T follicular helper cell (primary cell): ENCODE data around the gene TMEFF1.

Source experiments
- DNase-seq: peaks from one replicate; pipeline ENCODE4 v3.0.0-alpha.2; 2020; ENCODE audit warnings: low read depth

Gene TMEFF1

DNA sequence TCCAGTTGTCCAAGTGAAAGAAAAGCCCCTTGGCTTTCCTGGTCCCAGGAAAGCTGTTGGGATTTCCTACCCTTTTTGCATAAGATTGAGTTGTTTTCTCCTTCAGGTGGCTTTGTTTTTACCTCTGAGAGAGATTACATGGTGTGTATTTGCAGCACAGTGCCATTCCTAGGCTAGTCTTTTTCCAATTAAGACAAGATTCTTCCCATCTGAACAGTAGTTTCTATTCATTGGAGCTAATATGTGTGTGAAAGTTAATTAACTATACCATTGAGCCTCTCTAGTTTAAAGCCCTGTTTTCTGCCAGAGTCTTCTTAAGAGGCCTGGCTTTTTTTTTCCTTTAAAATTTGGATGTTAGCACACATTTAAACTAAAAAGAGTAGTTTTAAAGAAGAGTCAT lies 25.9 kb upstream of the TMEFF1 start:
- no peak for DNase-seq

GRCh38 chr9:100448266-100448665 lies 24.7 kb upstream of the TMEFF1 start:
- DNase-seq: no peak

- no peak for DNase-seq
Observed at GRCh38 chr9:100449420-100449819, 23.5 kb upstream of the TMEFF1 start.

DNA sequence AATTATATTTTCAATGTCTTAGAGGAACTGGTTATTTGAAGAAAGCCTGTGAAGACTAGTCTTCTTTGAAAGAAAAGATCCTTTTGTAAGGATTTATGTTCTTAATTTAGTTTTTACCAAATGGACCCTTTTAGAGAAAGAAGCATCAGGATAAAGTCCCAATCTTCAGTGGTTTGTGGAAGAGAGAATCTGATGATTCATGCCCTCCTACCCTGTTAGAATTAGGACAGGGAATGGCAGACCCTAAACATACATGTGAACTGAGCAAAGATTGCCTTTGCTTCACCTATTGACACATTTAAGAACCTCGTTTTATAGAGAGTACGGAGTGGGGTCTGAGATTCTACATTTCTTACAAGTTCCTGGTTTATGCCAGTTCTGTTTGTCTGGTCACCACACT lies 20.1 kb upstream of the TMEFF1 start:
- no peak for DNase-seq

GRCh38 chr9:100455470-100455869 lies 17.5 kb upstream of the TMEFF1 start:
- DNase-seq: no peak

DNA sequence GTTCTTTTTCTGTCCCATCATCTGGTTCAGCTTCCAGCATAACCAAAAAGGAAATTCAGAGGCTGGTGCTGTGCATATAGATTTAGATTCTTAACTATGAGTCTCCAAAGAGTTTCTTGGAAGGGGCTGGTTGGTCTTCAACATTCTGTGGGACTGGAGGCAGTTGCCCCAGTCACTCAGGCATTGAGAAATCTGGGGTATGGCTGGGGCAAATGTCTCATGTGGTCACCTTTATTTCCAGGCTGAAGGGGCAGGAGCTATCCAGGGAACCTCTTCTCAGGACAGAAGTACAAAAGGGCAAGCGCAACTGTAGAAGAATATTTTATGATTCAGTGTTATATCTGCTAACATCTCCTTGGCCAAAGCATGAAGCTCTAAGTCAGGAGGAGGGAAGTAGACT lies 15.4 kb upstream of the TMEFF1 start:
- DNase-seq: no peak

DNA sequence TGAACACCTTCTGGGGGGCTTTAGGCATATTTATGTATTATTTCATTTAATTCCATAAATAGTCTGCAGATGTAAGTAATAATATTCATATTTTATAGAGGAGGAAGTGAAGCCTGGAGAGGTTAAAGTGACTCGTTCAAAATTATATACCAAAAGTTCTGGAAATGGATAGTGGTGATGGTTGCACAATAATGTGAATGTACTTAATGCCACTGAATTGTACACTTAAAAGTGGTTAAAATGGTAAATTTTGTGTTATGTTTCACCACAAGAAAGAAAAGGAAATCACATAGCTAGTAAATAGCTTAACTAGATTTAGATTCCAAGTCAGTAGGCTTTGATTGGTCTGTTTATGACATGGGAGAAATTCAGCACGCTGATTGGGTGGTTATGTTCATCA lies 13.0 kb upstream of the TMEFF1 start:
- no peak for DNase-seq

GRCh38 chr9:100465274-100465673 lies 7.7 kb upstream of the TMEFF1 start:
- no peak for DNase-seq

DNA sequence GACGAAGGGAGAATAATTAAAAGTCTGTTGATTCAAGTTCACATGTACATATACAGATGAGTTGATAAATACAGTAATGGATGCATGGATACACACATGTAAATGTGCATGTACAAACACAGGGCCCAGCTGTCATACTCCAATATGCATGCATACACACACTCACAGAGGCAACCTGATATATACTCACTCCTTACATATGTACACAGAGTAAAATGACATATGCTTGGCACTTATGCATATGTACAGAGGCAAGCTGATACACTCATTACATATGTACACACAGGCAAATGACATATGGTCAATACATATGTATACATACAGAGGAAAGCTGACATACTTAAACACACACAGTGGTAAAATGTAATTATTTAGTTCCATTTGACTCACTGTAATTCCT lies 7.2 kb upstream of the TMEFF1 start:
- DNase-seq: no peak

GRCh38 chr9:100466171-100466828 lies 6.6 kb upstream of the TMEFF1 start:
- DNase-seq: no peak

- DNase-seq: no peak
Observed at GRCh38 chr9:100466829-100467221, 6.1 kb upstream of the TMEFF1 start.

- no peak for DNase-seq
Observed at GRCh38 chr9:100468041-100468440, 4.9 kb upstream of the TMEFF1 start.

- no peak for DNase-seq
Observed at GRCh38 chr9:100472268-100472667, 681 bp upstream of the TMEFF1 start.

DNA sequence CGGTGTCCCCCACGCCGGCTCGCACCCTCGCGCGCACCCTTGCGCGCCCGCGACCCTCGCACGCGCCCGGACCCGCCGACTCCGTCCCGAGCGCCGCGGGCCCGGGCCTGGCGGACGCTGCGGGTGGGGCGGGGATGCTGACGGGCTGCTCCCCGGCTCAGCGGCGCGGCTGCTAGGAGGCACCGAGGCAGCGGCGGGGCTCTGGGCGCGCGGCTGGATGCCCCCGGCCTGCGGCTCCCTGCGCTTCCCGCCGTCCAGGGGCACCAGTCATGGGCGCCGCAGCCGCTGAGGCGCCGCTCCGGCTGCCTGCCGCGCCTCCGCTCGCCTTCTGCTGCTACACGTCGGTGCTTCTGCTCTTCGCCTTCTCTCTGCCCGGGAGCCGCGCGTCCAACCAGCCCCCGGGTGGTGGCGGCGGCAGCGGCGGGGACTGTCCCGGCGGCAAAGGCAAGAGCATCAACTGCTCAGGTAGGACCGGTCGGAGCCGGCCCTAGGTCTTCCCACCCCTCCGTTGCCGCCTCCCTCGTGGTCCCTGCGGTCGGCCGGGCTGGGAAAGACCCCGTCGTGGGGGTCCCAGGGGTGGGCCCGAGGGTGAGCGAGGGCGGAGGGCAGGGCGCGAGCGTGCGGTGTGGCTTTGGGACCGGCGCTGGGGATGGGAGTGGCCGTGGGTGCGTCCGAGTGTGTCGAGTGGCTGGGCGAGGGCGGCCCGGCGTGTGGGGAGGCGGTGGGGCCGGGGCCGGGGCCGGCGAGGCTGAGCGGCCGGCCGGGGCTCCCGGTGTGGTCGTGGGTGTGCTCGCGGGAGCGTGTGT lies 530 bp downstream of the TMEFF1 start:
- DNase-seq: peak; percentile 2

DNA sequence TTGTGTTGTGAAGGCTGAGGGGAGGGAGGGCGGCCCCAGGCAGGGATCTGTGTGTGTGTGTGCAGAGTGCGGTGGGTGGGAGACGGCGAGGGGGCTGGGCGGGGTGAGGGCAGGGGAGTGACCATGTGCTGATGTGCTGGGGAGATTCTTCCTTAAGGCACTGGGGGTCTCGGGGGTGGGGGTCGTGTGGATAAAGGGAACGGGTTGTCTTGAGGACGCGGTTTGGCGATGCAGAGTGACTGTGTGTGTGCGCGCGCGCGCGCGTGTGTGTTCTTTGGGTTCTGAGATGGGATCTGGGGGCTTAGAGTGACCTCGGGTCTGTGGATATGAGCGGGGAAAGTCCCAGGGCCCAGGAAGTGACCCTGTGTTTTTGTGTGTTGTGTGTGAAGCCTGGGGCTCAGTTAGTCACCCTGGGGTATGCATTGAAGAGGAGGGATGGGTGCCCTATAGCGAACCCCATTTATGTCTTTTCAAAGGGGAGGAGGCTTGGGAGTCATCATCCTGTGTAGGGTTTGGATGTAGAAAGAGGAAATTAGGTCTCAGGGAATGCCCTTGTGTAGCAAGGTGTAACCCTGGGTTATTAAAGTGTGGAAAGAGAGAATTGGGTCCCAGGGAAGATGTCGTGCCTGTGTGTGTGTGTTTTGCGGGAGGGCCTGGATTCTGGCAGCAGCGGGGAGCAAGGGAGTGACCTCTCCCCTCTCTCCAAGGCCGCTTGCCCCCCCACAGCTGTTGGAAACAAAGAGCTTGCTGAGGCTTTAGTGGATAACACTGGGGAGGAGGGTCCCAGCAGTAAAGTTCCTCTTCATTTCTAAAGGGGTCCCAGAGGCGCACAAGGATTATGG lies 1.4 kb downstream of the TMEFF1 start:
- no peak for DNase-seq

DNA sequence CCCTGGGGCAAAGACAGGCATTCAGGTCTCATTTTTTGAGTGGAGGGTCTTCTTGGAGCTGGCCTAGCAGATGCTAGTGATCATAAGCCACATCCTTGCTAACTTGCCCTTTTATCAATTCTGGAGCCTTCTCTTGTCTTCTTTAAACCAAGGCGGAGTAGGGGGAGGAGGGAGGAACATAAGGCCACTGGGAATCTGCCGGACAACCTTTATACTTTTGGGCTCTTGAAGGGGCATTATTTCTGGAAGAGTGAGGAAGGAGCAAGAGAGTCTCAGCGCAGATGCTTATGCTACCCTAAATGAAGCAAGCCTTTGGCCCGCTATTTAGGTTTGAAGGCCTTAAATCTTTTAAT lies 2.0 kb downstream of the TMEFF1 start:
- DNase-seq: no peak

DNA sequence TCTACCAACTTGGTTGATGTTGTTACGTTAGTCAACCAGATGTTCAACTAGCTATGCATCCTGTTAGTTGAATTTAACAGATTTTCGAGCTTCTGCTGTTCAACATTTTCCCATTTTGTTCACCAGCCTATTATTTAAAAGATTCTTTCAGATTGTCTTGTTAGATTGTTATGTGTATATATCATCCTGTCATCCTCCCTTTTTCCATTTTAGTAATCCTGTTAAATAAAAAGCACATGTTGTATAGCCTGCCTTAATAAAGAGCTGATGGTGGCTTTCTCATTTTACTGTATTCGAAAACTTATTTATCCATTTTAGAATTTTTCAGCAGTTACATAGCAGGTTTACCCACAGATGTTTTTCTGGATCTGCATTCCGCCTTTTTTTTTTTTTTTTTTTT lies 4.3 kb downstream of the TMEFF1 start:
- no peak for DNase-seq

DNA sequence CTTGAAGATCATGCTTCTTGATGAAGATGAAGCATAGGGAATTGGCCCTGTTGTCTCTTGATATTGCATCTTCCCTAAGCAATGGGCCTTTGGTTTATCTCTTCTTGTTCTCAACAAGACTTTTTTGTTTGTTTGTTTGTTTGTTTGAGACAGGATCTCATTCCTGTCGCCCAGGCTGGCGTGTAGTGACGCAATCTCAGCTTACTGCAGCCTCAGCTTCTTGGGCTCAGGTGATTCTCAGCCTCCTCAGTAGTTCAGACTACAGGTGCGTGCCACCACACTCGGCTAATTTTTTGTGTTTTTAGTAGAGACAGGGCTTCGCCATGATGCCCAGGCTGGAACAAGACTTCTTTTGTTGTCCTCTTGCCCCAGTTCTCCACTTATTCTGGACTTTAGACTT lies 5.2 kb downstream of the TMEFF1 start:
- DNase-seq: no peak

GRCh38 chr9:100479820-100480219 lies 6.9 kb downstream of the TMEFF1 start:
- DNase-seq: no peak

- no peak for DNase-seq
Observed at GRCh38 chr9:100485196-100485595, 12.2 kb downstream of the TMEFF1 start.

DNA sequence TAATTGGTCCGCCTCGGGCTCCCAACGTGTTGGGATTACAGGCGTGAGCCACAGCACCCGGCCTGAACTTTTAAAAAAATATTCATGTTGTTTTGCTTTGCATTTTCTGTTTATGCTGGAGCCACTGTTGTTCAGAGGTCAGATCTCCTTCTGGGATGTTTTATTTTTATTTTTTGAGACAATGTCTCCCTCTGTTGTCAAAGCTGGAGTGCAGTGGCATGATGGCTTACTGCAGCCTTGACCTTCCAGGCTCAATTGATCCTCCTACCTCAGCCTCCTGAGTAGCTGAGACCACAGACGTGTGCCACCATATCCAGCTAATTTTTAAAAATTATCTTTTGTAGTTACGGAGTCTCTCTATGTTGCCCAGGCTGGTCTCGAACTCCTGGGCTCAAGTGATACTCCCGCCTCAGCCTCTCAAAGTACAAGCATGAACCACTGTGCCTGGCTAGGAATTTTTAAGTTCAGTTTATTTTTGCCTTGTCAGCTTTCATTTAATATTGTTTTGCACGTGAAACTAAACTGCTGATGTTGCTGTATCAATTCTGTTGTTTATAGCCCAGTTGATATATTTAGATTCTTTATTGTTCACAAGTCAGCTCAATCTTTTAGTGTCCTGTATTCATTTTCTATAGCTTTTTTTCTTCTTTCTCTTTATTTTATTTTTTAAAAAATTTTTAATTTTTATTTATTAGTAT lies 13.7 kb downstream of the TMEFF1 start:
- DNase-seq: no peak

DNA sequence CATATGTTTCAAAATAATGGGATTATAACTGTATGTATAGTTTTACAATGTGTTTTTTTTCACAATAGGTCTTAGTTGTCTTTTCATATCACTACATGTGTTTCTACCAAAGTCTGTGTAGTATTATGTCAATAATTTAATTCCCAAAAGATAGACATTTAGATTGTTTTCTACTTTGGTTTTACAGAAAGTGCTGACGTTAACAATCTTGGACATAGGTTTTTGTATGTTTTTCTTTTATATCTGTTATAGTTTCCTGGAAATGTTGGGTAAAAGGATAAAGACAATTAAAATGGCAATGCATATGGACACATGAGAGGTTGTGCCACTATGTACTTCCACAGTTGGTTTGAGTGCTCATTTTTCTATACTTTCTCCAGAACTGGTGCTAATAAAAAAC lies 15.2 kb downstream of the TMEFF1 start:
- no peak for DNase-seq
